H9 (cell line): Measurements from ENCODE around the gene CSHL1. TPM values are rescaled to one million over a fixed set of nuclear protein-coding genes. Genes with fewer than 3 reads are reported as not detected.
A peak's percentile ranks its signal among the peaks of the same experiment; 100 is the strongest.

ENCODE experiments used
- DNase-seq: peaks from one replicate; pipeline ENCODE4 v3.0.0-alpha.2; 2017
- H2AFZ ChIP-seq: one replicate; pipeline ENCODE4 v1.6.1; 2013; ENCODE audit warnings: mild to moderate bottlenecking, low read length, control low read depth, moderate library complexity
- H2AK5ac ChIP-seq: 2 replicates; pipeline ENCODE4 v1.6.1; 2013; ENCODE audit warnings: low read length, control low read depth, mixed read lengths; ENCODE audit not compliant: insufficient read length
- H2BK120ac ChIP-seq: one replicate; pipeline ENCODE4 v1.6.1; 2013; ENCODE audit warnings: low read depth, mild to moderate bottlenecking, low read length, control low read depth, inconsistent platforms; ENCODE audit not compliant: poor library complexity, severe bottlenecking
- H2BK12ac ChIP-seq: 2 replicates; pipeline ENCODE4 v1.6.1; 2013; ENCODE audit warnings: low read length, control low read depth, mixed read lengths, low read depth; ENCODE audit not compliant: insufficient read length
- H2BK15ac ChIP-seq: 2 replicates; pipeline ENCODE4 v1.6.1; 2013; ENCODE audit warnings: low read depth, low read length, control low read depth
- H2BK20ac ChIP-seq: one replicate; pipeline ENCODE4 v1.6.1; 2013; ENCODE audit warnings: low read depth, mild to moderate bottlenecking, low read length, control low read depth, inconsistent platforms; ENCODE audit not compliant: poor library complexity, severe bottlenecking
- H2BK5ac ChIP-seq: 2 replicates; pipeline ENCODE4 v1.6.1; 2013; ENCODE audit warnings: low read length, control low read depth, mixed read lengths; ENCODE audit not compliant: insufficient read length
- H3K14ac ChIP-seq: 2 replicates; pipeline ENCODE4 v1.6.1; 2013; ENCODE audit warnings: low read length, control low read depth; ENCODE audit not compliant: insufficient read depth
- H3K18ac ChIP-seq: 2 replicates; pipeline ENCODE4 v1.6.1; 2013; ENCODE audit warnings: low read depth, mild to moderate bottlenecking, mixed read lengths, low read length, control low read depth; ENCODE audit not compliant: insufficient read length
- H3K23ac ChIP-seq: 2 replicates; pipeline ENCODE4 v1.6.1; 2013; ENCODE audit warnings: low read length, control low read depth, mixed read lengths, low read depth; ENCODE audit not compliant: insufficient read length
- H3K23me2 ChIP-seq: 2 replicates; pipeline ENCODE4 v1.6.1; 2013; ENCODE audit warnings: low read depth, mild to moderate bottlenecking, mixed read lengths, low read length, control low read depth; ENCODE audit not compliant: insufficient read length, poor library complexity, severe bottlenecking
- H3K27ac ChIP-seq: 2 replicates; pipeline ENCODE4 v1.5.1; 2013; ENCODE audit warnings: low read length, control low read depth, mixed read lengths, low read depth; ENCODE audit not compliant: insufficient read length
- H3K27me3 ChIP-seq: 2 replicates; pipeline ENCODE4 v1.6.1; 2013; ENCODE audit warnings: low read length, control low read depth, inconsistent platforms; ENCODE audit not compliant: insufficient read depth
- H3K4ac ChIP-seq: 2 replicates; pipeline ENCODE4 v1.6.1; 2013; ENCODE audit warnings: low read depth, mild to moderate bottlenecking, control low read depth, inconsistent platforms, low read length, moderate library complexity
- H3K4me1 ChIP-seq: 2 replicates; pipeline ENCODE4 v1.6.1; 2013; ENCODE audit warnings: low read length, control low read depth, inconsistent platforms; ENCODE audit not compliant: insufficient read depth
- H3K4me2 ChIP-seq: 2 replicates; pipeline ENCODE4 v1.6.1; 2013; ENCODE audit warnings: low read length, control low read depth, mixed read lengths; ENCODE audit not compliant: insufficient read length, insufficient read depth
- H3K56ac ChIP-seq: 2 replicates; pipeline ENCODE4 v1.6.1; 2013; ENCODE audit warnings: low read depth, mild to moderate bottlenecking, mixed read lengths, low read length, control low read depth; ENCODE audit not compliant: insufficient read length
- H3K79me1 ChIP-seq: 2 replicates; pipeline ENCODE4 v1.6.1; 2013; ENCODE audit warnings: low read depth, mild to moderate bottlenecking, moderate library complexity, low read length, control low read depth, inconsistent platforms; ENCODE audit not compliant: insufficient read depth, poor library complexity, severe bottlenecking
- H3K79me2 ChIP-seq: 2 replicates; pipeline ENCODE4 v1.6.1; 2013; ENCODE audit warnings: low read length, control low read depth, inconsistent platforms; ENCODE audit not compliant: insufficient read depth
- H3K9ac ChIP-seq: 2 replicates; pipeline ENCODE4 v1.6.1; 2013; ENCODE audit warnings: low read length, control low read depth, mixed read lengths; ENCODE audit not compliant: insufficient read length; ENCODE audit errors: extremely low read depth
- H3K9me3 ChIP-seq: one replicate; pipeline ENCODE4 v1.6.1; 2013; ENCODE audit warnings: low read depth, low read length, inconsistent platforms; ENCODE audit not compliant: control insufficient read depth
- H3T11ph ChIP-seq: one replicate; pipeline ENCODE4 v1.6.1; 2013; ENCODE audit warnings: mild to moderate bottlenecking, low read length, control low read depth, inconsistent platforms
- H4K20me1 ChIP-seq: one replicate; pipeline ENCODE4 v1.6.1; 2013; ENCODE audit not compliant: control insufficient read depth, insufficient read length, insufficient read depth
- H4K5ac ChIP-seq: 2 replicates; pipeline ENCODE4 v1.6.1; 2013; ENCODE audit warnings: low read depth, mild to moderate bottlenecking, mixed read lengths, low read length, control low read depth; ENCODE audit not compliant: insufficient read length
- H4K8ac ChIP-seq: replicated peaks from 2 replicates; pipeline ENCODE4 v1.6.1; 2013; ENCODE audit warnings: low read length, control low read depth, mixed read lengths, low read depth; ENCODE audit not compliant: insufficient read length
- H4K91ac ChIP-seq: 2 replicates; pipeline ENCODE4 v1.6.1; 2013; ENCODE audit warnings: low read depth, mild to moderate bottlenecking, moderate library complexity, mixed read lengths, low read length, control low read depth; ENCODE audit not compliant: insufficient read length
- H3K27ac Mint-ChIP-seq, 3 experiments: 2 replicates in 2 of 3; 3 replicates in 1 of 3; pipeline ENCODE4 v1.8.0; 2020 to 2021; ENCODE audit warnings: mixed read lengths in 3 of 3, mild to moderate bottlenecking in 1 of 3, moderate library complexity in 1 of 3
- H3K27me3 Mint-ChIP-seq: 2 replicates; pipeline ENCODE4 v1.8.0; 2021; ENCODE audit warnings: low read depth, mild to moderate bottlenecking, moderate library complexity, mixed read lengths
- H3K36me3 Mint-ChIP-seq, 3 experiments: 2 replicates in 2 of 3; 3 replicates in 1 of 3; pipeline ENCODE4 v1.8.0; 2020 to 2021; ENCODE audit warnings: low read depth in 3 of 3, mixed read lengths in 3 of 3; ENCODE audit not compliant: insufficient read depth in 1 of 3
- H3K4me1 Mint-ChIP-seq, 2 experiments: 2 replicates each; pipeline ENCODE4 v1.8.0; 2020; ENCODE audit warnings: mixed read lengths in 2 of 2
- H3K4me3 Mint-ChIP-seq, 2 experiments: 2 replicates in 1 of 2; 3 replicates in 1 of 2; pipeline ENCODE4 v1.8.0; 2020 to 2021; ENCODE audit warnings: mild to moderate bottlenecking in 2 of 2, mixed read lengths in 2 of 2, moderate library complexity in 1 of 2
- H3K9me3 Mint-ChIP-seq, 2 experiments: 2 replicates in 1 of 2; 3 replicates in 1 of 2; pipeline ENCODE4 v1.8.0; 2020; ENCODE audit warnings: mild to moderate bottlenecking in 2 of 2, mixed read lengths in 2 of 2, moderate library complexity in 1 of 2
- WGBS: extraction: QIAGEN DNeasy Blood & Tissue Kit; methylation state at CpG from one replicate; pipeline ENCODE4 v1.1.7; 2013; ENCODE audit warnings: missing lambda C conversion rate, low lambda C conversion rate, mixed read lengths; ENCODE audit not compliant: insufficient read length; ENCODE audit errors: extremely low coverage; 5-methylcytosine and 5-hydroxymethylcytosine counted together
- total RNA-seq: library from RNA; stranded (reverse); gene quantifications from 2 replicates; pipeline ENCODE4 v1.2.1, GENCODE V29; 2021
- TF ChIP-seq, protein P1 (sequence below): fragments of 200-600 bp; sonication (generic); conservative IDR thresholded peaks from 3 replicates; pipeline ENCODE4 v1.8.0; 2021; ENCODE audit warnings: antibody characterized with exemption, mild to moderate bottlenecking

The CSHL1 gene
- total RNA-seq, 1 experiment from 2014 or later, result not detected

GRCh38 chr17:63911657-63912100, 621 bp upstream of the CSHL1 start:
- H2BK15ac ChIP-seq, result no peak overlapping the region
- H3K9me3 ChIP-seq, result no peaks in the 10 kb centered on the region
- WGBS, result no CpG with 5 or more reads among the region's 8 CpGs
- H3K23me2 ChIP-seq, result no peaks in the 10 kb centered on the region
- no peak overlapping the region for H4K5ac ChIP-seq
- no peak overlapping the region for H2BK12ac ChIP-seq
- H4K8ac ChIP-seq, result no peak overlapping the region
- Mint-ChIP-seq H3K27ac (no peak overlapping the region), H3K4me3 (no peak overlapping the region), H3K9me3 (no peaks in the 10 kb centered on the region; a peak in 1 of 5 replicates), H3K36me3 (no peaks in the 10 kb centered on the region), H3K4me1 (peaks cover 11 to 24% of the 10 kb centered on the region in 2 experiments), H3K27me3 (peaks cover 11% of the 10 kb centered on the region)
- H2BK120ac ChIP-seq, result no peak overlapping the region
- H3T11ph ChIP-seq, result no peak overlapping the region
- H3K18ac ChIP-seq, result no peak overlapping the region
- H3K4me2 ChIP-seq, result no peak overlapping the region
- H3K9ac ChIP-seq, result no peak overlapping the region
- no peak overlapping the region for H3K14ac ChIP-seq
- H3K27ac ChIP-seq, result no peak overlapping the region
- no peak overlapping the region for H2AK5ac ChIP-seq
- no peak overlapping the region for H3K56ac ChIP-seq
- no peaks in the 10 kb centered on the region; the same call in 1 of the 2 replicates for H3K4me1 ChIP-seq
- H3K23ac ChIP-seq, result no peak overlapping the region
- no peak overlapping the region for H4K91ac ChIP-seq
- H3K27me3 ChIP-seq, result no peaks in the 10 kb centered on the region
- TF ChIP-seq, protein P1, sequence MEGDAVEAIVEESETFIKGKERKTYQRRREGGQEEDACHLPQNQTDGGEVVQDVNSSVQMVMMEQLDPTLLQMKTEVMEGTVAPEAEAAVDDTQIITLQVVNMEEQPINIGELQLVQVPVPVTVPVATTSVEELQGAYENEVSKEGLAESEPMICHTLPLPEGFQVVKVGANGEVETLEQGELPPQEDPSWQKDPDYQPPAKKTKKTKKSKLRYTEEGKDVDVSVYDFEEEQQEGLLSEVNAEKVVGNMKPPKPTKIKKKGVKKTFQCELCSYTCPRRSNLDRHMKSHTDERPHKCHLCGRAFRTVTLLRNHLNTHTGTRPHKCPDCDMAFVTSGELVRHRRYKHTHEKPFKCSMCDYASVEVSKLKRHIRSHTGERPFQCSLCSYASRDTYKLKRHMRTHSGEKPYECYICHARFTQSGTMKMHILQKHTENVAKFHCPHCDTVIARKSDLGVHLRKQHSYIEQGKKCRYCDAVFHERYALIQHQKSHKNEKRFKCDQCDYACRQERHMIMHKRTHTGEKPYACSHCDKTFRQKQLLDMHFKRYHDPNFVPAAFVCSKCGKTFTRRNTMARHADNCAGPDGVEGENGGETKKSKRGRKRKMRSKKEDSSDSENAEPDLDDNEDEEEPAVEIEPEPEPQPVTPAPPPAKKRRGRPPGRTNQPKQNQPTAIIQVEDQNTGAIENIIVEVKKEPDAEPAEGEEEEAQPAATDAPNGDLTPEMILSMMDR, result peak; percentile 83
- peak; percentile 82 for DNase-seq
- no peak overlapping the region for H2BK5ac ChIP-seq
- H4K20me1 ChIP-seq, result no peaks in the 10 kb centered on the region
- no peaks in the 10 kb centered on the region for H3K79me2 ChIP-seq
- no peak overlapping the region for H2BK20ac ChIP-seq
- no peaks in the 10 kb centered on the region for H3K79me1 ChIP-seq
- H3K4ac ChIP-seq, result no peak overlapping the region
- no peak overlapping the region for H2AFZ ChIP-seq
